Keratinocyte (primary cell): ENCODE results near the gene POMP. TPM values are rescaled to one million over a fixed set of nuclear protein-coding genes. Genes with fewer than 3 reads are reported as not detected.

ENCODE experiments used
- DNase-seq: peaks from one replicate; pipeline ENCODE4 v3.0.0-alpha.2; 2011; ENCODE audit warnings: low read depth, missing footprints, low spot score
- FAIRE-seq: peaks from 2 replicates; lab custom pipeline; 2011; peaks lifted over from hg19 to GRCh38; lab: Jason Lieb, UNC
- H2AFZ ChIP-seq: 2 replicates; pipeline ENCODE4 v1.6.0; 2012; ENCODE audit warnings: low read length, control low read depth, inconsistent platforms; ENCODE audit not compliant: control insufficient read depth
- H3K27ac ChIP-seq: 2 replicates; pipeline ENCODE4 v1.5.1; 2011; ENCODE audit warnings: low read length; ENCODE audit not compliant: control insufficient read depth, insufficient read depth
- H3K27me3 ChIP-seq: 3 replicates; pipeline ENCODE4 v1.6.0; 2011; ENCODE audit warnings: low read length; ENCODE audit not compliant: control insufficient read depth, insufficient read depth; ENCODE audit errors: extremely low read depth
- H3K36me3 ChIP-seq, 2 experiments: 2 replicates in 1 of 2; 3 replicates in 1 of 2; pipeline ENCODE4 v1.5.1; 2011; ENCODE audit warnings: low read length in 2 of 2, mild to moderate bottlenecking in 1 of 2; ENCODE audit not compliant: control insufficient read depth in 2 of 2, insufficient read depth in 2 of 2; ENCODE audit errors: extremely low read depth in 1 of 2
- H3K4me1 ChIP-seq: 3 replicates; pipeline ENCODE4 v1.5.1; 2011; ENCODE audit warnings: low read length; ENCODE audit not compliant: control insufficient read depth, insufficient read depth; ENCODE audit errors: extremely low read depth
- H3K4me2 ChIP-seq: 3 replicates; pipeline ENCODE4 v1.6.0; 2011; ENCODE audit warnings: low read depth, low read length; ENCODE audit not compliant: control insufficient read depth, insufficient read depth; ENCODE audit errors: extremely low read depth
- H3K4me3 ChIP-seq, 3 experiments: fragments of 200-600 bp in 1 of 3; sonication (generic) in 1 of 3; 2 replicates in 2 of 3; 3 replicates in 1 of 3; pipeline ENCODE4 v1.5.1; 2011 to 2016; ENCODE audit warnings: low read length in 3 of 3, mild to moderate bottlenecking in 3 of 3, control low read depth in 2 of 3, inconsistent platforms in 1 of 3, low read depth in 1 of 3, mixed read lengths in 1 of 3, mixed run types in 1 of 3, moderate library complexity in 1 of 3; ENCODE audit not compliant: control insufficient read depth in 2 of 3, insufficient read depth in 2 of 3; ENCODE audit errors: extremely low read depth in 1 of 3
- H3K79me2 ChIP-seq: 2 replicates; pipeline ENCODE4 v1.6.0; 2012; ENCODE audit warnings: low read length; ENCODE audit not compliant: control insufficient read depth, insufficient read depth
- H3K9ac ChIP-seq: 3 replicates; pipeline ENCODE4 v1.6.0; 2011; ENCODE audit warnings: low read length; ENCODE audit not compliant: control insufficient read depth, insufficient read depth; ENCODE audit errors: extremely low read depth
- H3K9me1 ChIP-seq: 3 replicates; pipeline ENCODE4 v1.6.0; 2011; ENCODE audit warnings: low read length; ENCODE audit not compliant: control insufficient read depth, insufficient read depth; ENCODE audit errors: extremely low read depth
- H3K9me3 ChIP-seq: 2 replicates; pipeline ENCODE4 v1.5.1; 2012; ENCODE audit warnings: low read depth, low read length; ENCODE audit not compliant: control insufficient read depth
- H4K20me1 ChIP-seq: 3 replicates; pipeline ENCODE4 v1.6.0; 2011; ENCODE audit warnings: low read length; ENCODE audit not compliant: control insufficient read depth, insufficient read depth; ENCODE audit errors: extremely low read depth
- EZH2 ChIP-seq: IDR thresholded peaks from one replicate; pipeline ENCODE4 v1.6.1; 2012; ENCODE audit warnings: inconsistent platforms, mild to moderate bottlenecking, low read length, moderate library complexity
- dilution Hi-C: fragments of 300-500 bp; cut with MboI; formaldehyde crosslinking; loops from one replicate; pipeline ENCODE4 v1.7.0; 2020; ENCODE audit warnings: low sequenced_read_pairs; ENCODE audit not compliant: extremely low pct_ligation_motif_present
- polyA plus RNA-seq, 5 experiments: library from polyadenylated mRNA; depleted of rRNA in 3 of 5; stranded (reverse) in 3 of 5; stranded (forward) in 1 of 5; unstranded in 1 of 5; fragments of >200 nt; gene quantifications; 1 replicate in 1 of 5; 2 replicates in 3 of 5; 3 replicates in 1 of 5; pipeline versions ENCODE4 v1.2.1 to v1.2.3, GENCODE V29; 2011 to 2012; ENCODE audit warnings: missing spikeins in 2 of 5, low read depth in 1 of 5, low replicate concordance in 1 of 5
- TF ChIP-seq, protein P1 (sequence below), 3 experiments: IDR thresholded peaks in 1 of 3; conservative IDR thresholded peaks in 1 of 3; optimal IDR thresholded peaks in 1 of 3; 2 replicates in 2 of 3; 3 replicates in 1 of 3; pipeline versions ENCODE3 to v1.5.1; 2011; ENCODE audit warnings: low read length in 3 of 3, mild to moderate bottlenecking in 3 of 3, moderate library complexity in 2 of 3, control low read depth in 1 of 3, inconsistent platforms in 1 of 3; ENCODE audit not compliant: insufficient read depth in 2 of 3; ENCODE audit errors: extremely low read depth in 1 of 3

Gene POMP
- polyA plus RNA-seq, 1 donor (not counting 4 experiments of a cell fraction or from before 2014, with no cell fraction given) = 136 TPM

DNA sequence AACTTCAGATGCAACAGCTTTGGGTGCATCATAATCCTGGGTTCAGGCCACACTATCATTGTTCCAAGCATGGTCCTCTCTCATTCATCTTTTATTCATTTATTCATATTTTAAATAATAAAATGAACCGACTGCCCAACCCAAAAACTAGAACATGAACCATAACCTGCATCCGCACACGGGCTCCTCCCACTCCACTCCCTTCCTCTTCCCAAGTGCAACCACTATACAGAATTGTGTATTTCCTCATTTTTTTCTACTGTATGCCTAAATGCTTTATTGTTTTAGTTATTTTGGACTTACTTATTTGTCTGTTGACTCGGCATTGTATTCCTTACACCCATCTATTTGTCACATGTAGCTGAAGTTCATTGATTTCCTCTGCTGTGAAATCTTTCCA, 30.7 kb upstream of the POMP start:
- H3K4me3 ChIP-seq = no peak overlapping the region
- DNase-seq = no peak
- dilution Hi-C loops = no loop called here
- no peaks in the 10 kb centered on the region for H3K27me3 ChIP-seq
- no peak overlapping the region for H3K4me2 ChIP-seq
- H3K9me3 ChIP-seq = no peaks in the 10 kb centered on the region
- H3K79me2 ChIP-seq = no peaks in the 10 kb centered on the region
- H4K20me1 ChIP-seq = no peaks in the 10 kb centered on the region
- no peaks in the 10 kb centered on the region for H3K9me1 ChIP-seq
- H3K9ac ChIP-seq = no peak overlapping the region
- H3K36me3 ChIP-seq = no peaks in the 10 kb centered on the region
- H2AFZ ChIP-seq = no peak overlapping the region
- no peak for FAIRE-seq
- no peaks in the 10 kb centered on the region for H3K4me1 ChIP-seq
- TF ChIP-seq, protein P1, sequence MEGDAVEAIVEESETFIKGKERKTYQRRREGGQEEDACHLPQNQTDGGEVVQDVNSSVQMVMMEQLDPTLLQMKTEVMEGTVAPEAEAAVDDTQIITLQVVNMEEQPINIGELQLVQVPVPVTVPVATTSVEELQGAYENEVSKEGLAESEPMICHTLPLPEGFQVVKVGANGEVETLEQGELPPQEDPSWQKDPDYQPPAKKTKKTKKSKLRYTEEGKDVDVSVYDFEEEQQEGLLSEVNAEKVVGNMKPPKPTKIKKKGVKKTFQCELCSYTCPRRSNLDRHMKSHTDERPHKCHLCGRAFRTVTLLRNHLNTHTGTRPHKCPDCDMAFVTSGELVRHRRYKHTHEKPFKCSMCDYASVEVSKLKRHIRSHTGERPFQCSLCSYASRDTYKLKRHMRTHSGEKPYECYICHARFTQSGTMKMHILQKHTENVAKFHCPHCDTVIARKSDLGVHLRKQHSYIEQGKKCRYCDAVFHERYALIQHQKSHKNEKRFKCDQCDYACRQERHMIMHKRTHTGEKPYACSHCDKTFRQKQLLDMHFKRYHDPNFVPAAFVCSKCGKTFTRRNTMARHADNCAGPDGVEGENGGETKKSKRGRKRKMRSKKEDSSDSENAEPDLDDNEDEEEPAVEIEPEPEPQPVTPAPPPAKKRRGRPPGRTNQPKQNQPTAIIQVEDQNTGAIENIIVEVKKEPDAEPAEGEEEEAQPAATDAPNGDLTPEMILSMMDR (optimal IDR thresholded peaks at IDR 0.05 in 1 of 3, IDR thresholded peaks at IDR 0.05 in 1 of 3, conservative IDR thresholded peaks at IDR 0.05 in 1 of 3; ENCODE audit: extremely low read depth in 1 of 3, insufficient read depth in 2 of 3, low read length in 3 of 3) = no peak
- TF ChIP-seq EZH2 = no peak
- H3K27ac ChIP-seq = no peak overlapping the region

DNA sequence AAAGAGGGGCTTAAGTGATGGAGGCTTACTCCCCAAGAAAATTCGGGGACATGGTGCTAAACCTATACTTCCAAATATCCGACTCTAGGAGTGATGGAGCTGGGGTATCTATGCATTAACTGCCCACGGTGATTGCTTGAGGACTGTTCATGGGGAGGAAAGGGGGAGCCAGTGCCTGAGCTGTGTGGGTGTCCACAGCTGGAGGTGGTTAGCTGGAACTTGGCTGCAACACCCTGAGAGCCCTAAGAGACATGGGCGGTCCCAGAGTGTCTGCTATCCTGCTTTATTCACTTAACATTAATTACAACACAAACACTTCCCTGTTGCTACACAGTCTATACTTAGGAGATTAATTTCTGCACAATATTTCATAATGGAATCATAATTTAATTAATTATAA, 28.1 kb upstream of the POMP start:
- Histone ChIP-seq H4K20me1 (no peaks in the 10 kb centered on the region), H3K27ac (no peak overlapping the region), H3K27me3 (no peaks in the 10 kb centered on the region), H3K9me3 (no peaks in the 10 kb centered on the region), H3K36me3 (no peaks in the 10 kb centered on the region), H3K9me1 (no peaks in the 10 kb centered on the region), H3K79me2 (no peaks in the 10 kb centered on the region), H3K4me2 (no peak overlapping the region), H3K4me3 (no peak overlapping the region), H3K4me1 (no peaks in the 10 kb centered on the region), H3K9ac (no peak overlapping the region), H2AFZ (no peak overlapping the region)
- no peak for DNase-seq
- FAIRE-seq = no peak
- TF ChIP-seq, protein P1 (optimal IDR thresholded peaks at IDR 0.05 in 1 of 3, IDR thresholded peaks at IDR 0.05 in 1 of 3, conservative IDR thresholded peaks at IDR 0.05 in 1 of 3; ENCODE audit: extremely low read depth in 1 of 3, insufficient read depth in 2 of 3, low read length in 3 of 3) = no peak
- TF ChIP-seq EZH2 = no peak
- dilution Hi-C loops = no loop called here
